ENCODE results near the gene PIGO.

- TF ChIP-seq REST (IDR thresholded peaks at IDR 0.05; ENCODE audit: insufficient read depth in 1 of 2, low read depth in 2 of 2, low read length in 2 of 2) (no peak), TAF1 (IDR thresholded peaks at IDR 0.05; ENCODE audit: borderline replicate concordance, insufficient read depth, low read length) (no peak), POLR2AphosphoS5 (IDR thresholded peaks at IDR 0.05; ENCODE audit: low read depth, low read length) (no peak), SIN3A (IDR thresholded peaks at IDR 0.05; ENCODE audit: borderline replicate concordance, insufficient read depth, low read length) (no peak)
These were observed 4.9 kb downstream of the PIGO start for GRCh38 chr9:35091536-35091935.
